GM19372 (cell line): Measurements from ENCODE around the gene CHCHD1.
A peak's percentile ranks its signal among the peaks of the same experiment; 100 is the strongest.
"Not testable (repeated sequence)": the region's sequence is repeated elsewhere in the genome, so short reads cannot be mapped to it uniquely, and the experiment has no call there.

Experiments used
- ATAC-seq: cut with Tn5 transposase; IDR thresholded peaks from one replicate; pipeline ENCODE4 v1.9.1; 2021; ENCODE audit warnings: mild to moderate bottlenecking, low read depth, moderate library complexity; ENCODE audit not compliant: unreplicated experiment

CHCHD1 gene

GRCh38 chr10:73809061-73809818 is 27.4 kb downstream of the CHCHD1 start:
- ATAC-seq, result no peak

GRCh38 chr10:73810358-73810734 is 28.5 kb downstream of the CHCHD1 start:
- ATAC-seq, result no peak

- peak; percentile 26 for ATAC-seq
These were observed 29.1 kb downstream of the CHCHD1 start for GRCh38 chr10:73810735-73811465.

GRCh38 chr10:73812657-73813056 is 30.8 kb downstream of the CHCHD1 start:
- ATAC-seq, result no peak

- ATAC-seq, result no peak
These were observed 31.5 kb downstream of the CHCHD1 start for GRCh38 chr10:73813333-73813732.

GRCh38 chr10:73814276-73814895 is 32.5 kb downstream of the CHCHD1 start:
- no peak for ATAC-seq

- no peak for ATAC-seq
These were observed 33.3 kb downstream of the CHCHD1 start for GRCh38 chr10:73814896-73815718.

- no peak for ATAC-seq
These were observed 33.8 kb downstream of the CHCHD1 start for GRCh38 chr10:73815719-73816030.

- ATAC-seq, result no peak
These were observed 35.3 kb downstream of the CHCHD1 start for GRCh38 chr10:73816917-73817729.

GRCh38 chr10:73817826-73818225 is 36.0 kb downstream of the CHCHD1 start:
- no peak for ATAC-seq

GRCh38 chr10:73818402-73818801 is 36.6 kb downstream of the CHCHD1 start:
- no peak for ATAC-seq

GRCh38 chr10:73819081-73819480 is 37.2 kb downstream of the CHCHD1 start:
- ATAC-seq, result no peak

- ATAC-seq, result no peak
These were observed 37.8 kb downstream of the CHCHD1 start for GRCh38 chr10:73819513-73820093.

GRCh38 chr10:73823391-73823790 is 41.5 kb downstream of the CHCHD1 start:
- ATAC-seq, result no peak

- ATAC-seq, result no peak
These were observed 42.4 kb downstream of the CHCHD1 start for GRCh38 chr10:73824146-73824725.

GRCh38 chr10:73827346-73828089 is 45.7 kb downstream of the CHCHD1 start:
- no peak for ATAC-seq

GRCh38 chr10:73828161-73828560 is 46.3 kb downstream of the CHCHD1 start:
- no peak for ATAC-seq

GRCh38 chr10:73829090-73829489 is 47.2 kb downstream of the CHCHD1 start:
- ATAC-seq, result not testable (repeated sequence)
